HG03196 (cell line): Measurements from ENCODE around the gene METTL14.

Source experiments
- ATAC-seq: cut with Tn5 transposase; IDR thresholded peaks from one replicate; pipeline ENCODE4 v1.9.1; 2021; ENCODE audit not compliant: unreplicated experiment

METTL14 gene

GRCh38 chr4:118732591-118733330 lies 47.6 kb downstream of the METTL14 start:
- no peak for ATAC-seq

DNA sequence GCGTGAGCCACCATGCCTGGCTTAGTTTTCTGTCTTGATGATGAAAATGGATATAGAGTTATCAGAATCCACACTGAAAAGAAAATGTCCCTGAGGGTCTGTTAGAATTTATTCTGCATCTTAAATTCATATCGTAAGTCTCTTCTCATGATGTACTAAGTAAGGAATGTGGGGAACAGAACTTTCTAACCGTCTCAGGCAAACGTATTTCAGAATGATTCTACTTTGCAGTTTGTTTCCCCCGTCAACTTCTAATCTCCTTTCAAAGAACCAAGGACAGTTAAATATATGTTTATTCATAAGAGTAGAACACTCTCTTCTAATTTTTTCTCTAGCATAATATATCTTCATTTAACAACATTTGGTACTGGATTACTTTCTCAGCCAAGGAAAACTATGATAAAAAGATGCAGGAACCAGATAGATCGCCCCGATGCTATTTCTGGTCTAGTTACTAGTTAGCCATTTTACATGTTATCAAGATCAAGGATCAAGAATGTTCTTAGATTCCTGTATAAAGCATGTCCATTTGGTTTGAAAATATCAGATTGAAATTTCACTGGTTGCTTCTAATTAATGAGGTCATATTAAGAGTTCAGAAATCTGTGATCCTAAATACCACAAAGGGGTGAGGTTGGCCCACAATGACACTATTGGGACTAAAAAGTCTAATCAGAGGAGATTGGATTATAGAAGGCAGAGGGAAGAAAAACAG lies 49.5 kb downstream of the METTL14 start:
- ATAC-seq, result no peak

DNA sequence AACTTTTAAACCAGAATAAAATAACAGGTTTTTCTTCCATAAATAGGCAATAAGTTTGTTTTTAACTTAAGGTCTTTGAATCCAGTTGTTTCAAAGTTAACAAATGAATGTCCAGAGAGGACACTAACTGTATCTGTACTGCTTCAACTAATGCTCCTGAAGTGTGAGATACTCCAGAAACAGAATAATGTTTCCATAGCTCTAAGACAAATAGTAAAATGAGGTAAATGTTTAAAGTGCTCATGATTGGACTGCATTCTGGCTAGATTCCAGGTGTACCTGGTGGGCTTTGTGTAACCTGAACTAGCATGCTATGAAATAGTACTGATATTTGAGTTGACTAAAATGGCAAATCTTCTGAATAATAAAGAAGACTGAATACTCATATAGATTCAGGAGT lies 51.7 kb downstream of the METTL14 start:
- no peak for ATAC-seq

DNA sequence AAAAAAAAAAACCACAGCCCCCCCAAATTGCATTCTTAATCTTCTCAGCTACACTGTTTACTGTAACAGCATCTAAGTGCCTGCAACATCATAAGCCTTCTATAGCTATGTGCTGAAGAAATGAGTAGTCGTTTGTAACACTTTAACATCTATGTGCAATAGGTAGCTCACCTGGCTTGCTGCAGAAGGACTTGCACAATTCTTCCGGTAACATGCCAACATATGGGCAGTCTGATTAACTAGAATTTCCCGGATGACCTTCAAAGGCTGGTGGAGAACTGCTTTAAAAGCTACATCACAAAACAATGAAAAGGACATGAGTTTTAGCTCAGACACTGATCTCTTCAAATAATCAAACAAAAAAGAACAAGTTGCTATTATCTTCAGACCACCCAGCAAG lies 52.9 kb downstream of the METTL14 start:
- no peak for ATAC-seq

- ATAC-seq, result no peak
Measured at GRCh38 chr4:118739022-118739713, 54.0 kb downstream of the METTL14 start.

DNA sequence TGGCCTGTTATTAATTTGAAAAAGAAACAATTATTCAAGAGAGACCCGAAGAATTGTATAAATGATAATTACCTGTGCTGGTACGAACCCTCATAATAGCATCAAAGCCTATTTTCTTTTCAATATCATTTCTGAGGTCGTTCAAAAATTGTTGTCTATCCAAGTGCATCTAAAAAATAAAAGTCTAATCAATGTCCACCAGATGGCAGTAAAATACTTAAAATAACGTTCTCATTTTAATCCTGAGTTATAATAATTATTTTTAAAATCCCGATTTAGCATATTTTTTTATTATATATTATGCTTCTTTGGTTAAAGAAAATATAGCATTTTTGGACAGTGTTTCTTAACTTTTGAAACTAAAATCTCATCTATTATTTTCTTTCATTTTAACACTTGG lies 55.7 kb downstream of the METTL14 start:
- ATAC-seq, result no peak

GRCh38 chr4:118741301-118741855 lies 56.2 kb downstream of the METTL14 start:
- no peak for ATAC-seq

- no peak for ATAC-seq
Measured at GRCh38 chr4:118742050-118742449, 56.9 kb downstream of the METTL14 start.

DNA sequence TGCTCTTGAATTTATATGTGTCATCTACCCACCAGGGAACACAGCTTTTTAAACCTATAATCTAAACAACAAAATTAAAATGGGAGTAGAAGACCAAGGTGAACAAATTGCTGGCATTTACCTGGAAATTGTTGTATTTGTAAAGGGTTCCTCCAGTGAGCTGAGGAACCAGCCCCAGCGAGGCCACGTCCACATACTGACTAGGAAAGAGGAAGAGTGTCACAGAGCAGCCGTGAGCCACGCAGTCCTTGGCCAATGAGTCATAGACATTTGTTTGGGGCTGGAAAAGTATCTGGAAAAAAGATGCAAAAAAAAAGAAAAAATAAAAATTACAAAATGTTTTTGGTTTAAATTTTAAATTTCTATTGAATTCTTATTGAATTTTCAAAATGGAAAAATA lies 58.7 kb downstream of the METTL14 start:
- ATAC-seq, result no peak

DNA sequence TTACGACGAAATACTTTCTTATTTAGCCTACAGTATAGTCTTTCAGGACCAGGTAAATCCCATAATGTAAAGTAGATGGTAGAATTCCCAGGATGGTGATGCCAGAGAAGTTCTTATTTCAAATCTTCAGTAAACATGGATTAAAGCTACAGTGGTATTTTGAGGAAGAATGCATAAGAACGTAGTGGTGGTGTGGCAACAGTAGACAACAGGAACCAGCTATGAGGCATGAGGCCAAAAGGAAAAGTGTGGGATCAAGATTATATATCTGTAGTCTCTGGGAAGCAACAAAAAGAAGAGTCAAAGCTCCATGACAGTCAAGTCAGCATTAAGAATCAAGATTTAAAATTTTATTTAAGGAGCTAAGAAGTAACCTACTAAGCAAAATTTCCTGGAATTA lies 60.2 kb downstream of the METTL14 start:
- ATAC-seq, result no peak

GRCh38 chr4:118746251-118746919 lies 61.2 kb downstream of the METTL14 start:
- no peak for ATAC-seq

GRCh38 chr4:118749347-118749988 lies 64.3 kb downstream of the METTL14 start:
- ATAC-seq, result no peak

- no peak for ATAC-seq
Measured at GRCh38 chr4:118751629-118752323, 66.6 kb downstream of the METTL14 start.

GRCh38 chr4:118752551-118752950 lies 67.4 kb downstream of the METTL14 start:
- ATAC-seq, result no peak

GRCh38 chr4:118753096-118753495 lies 67.9 kb downstream of the METTL14 start:
- ATAC-seq, result no peak

GRCh38 chr4:118753685-118754084 lies 68.5 kb downstream of the METTL14 start:
- no peak for ATAC-seq

GRCh38 chr4:118754890-118755289 lies 69.7 kb downstream of the METTL14 start:
- ATAC-seq, result no peak

- no peak for ATAC-seq
Measured at GRCh38 chr4:118755438-118756226, 70.4 kb downstream of the METTL14 start.

DNA sequence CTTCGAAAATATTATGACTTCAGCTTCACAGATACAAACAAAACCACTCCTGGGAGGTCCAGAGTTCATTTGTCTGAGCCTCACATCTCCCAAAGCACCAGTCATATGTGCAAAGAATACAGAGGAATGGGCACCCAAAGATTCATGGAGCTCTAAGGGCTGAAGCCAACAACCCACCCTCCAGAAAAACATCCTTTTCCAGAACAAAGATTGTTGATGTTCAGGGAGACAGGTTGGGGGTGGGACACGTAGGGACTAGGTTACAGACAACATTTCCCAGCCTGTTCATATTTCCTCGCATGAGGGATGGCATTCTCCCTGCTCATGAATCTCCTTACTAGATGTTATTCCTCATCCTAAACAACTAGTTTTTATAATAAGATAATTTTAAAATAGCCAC lies 71.2 kb downstream of the METTL14 start:
- no peak for ATAC-seq
